ENCODE measurements around the gene PIWIL4.

Gene PIWIL4

GRCh38 chr11:94576306-94576705 is 9.1 kb downstream of the PIWIL4 start:
- no peak overlapping the region for H3K23ac ChIP-seq (ENCODE audit: low read length in 2 of 2)
- no peak overlapping the region for H3K4me3 ChIP-seq (ENCODE audit: insufficient read depth in 1 of 2, low read depth in 1 of 2, low read length in 2 of 2)

GRCh38 chr11:94577841-94578240 is 10.7 kb downstream of the PIWIL4 start:
- Histone ChIP-seq H2BK5ac (ENCODE audit: low read depth, low read length, poor library complexity, severe bottlenecking) (no peak overlapping the region), H2AK5ac (ENCODE audit: low read length, severe bottlenecking) (no peak overlapping the region), H3K4ac (ENCODE audit: low read depth in 1 of 2, low read length in 2 of 2) (no peak overlapping the region), H3K9me3 (ENCODE audit: control insufficient read depth, low read length) (no peaks in the 10 kb centered on the region), H3K79me1 (replicated peaks; ENCODE audit: low read length, poor library complexity, severe bottlenecking) (no peaks in the 10 kb centered on the region), H3K14ac (ENCODE audit: low read length in 2 of 2) (no peak overlapping the region), H3K18ac (ENCODE audit: low read depth in 1 of 2, low read length in 2 of 2) (no peak overlapping the region), H2BK15ac (ENCODE audit: low read depth, poor library complexity, severe bottlenecking) (no peak overlapping the region), H3K4me2 (ENCODE audit: low read length, poor library complexity, severe bottlenecking) (no peak overlapping the region), H3K4me3 (ENCODE audit: insufficient read depth in 1 of 2, low read depth in 1 of 2, low read length in 2 of 2) (no peak overlapping the region), H3K9ac (ENCODE audit: low read length) (no peak overlapping the region), H2BK12ac (ENCODE audit: low read length in 2 of 2) (no peak overlapping the region), H3K36me3 (ENCODE audit: control insufficient read depth in 1 of 2, insufficient read depth in 2 of 2, low read depth in 1 of 2, low read length in 2 of 2) (no peaks in the 10 kb centered on the region), H4K8ac (ENCODE audit: low read length) (no peak overlapping the region), H3K4me1 (ENCODE audit: control insufficient read depth, insufficient read depth, low read depth, low read length) (peaks cover 3% of the 10 kb centered on the region), H2BK120ac (ENCODE audit: low read depth, low read length) (no peak overlapping the region), H3K27ac (ENCODE audit: low read length, poor library complexity, severe bottlenecking) (no peak overlapping the region), H3K23ac (ENCODE audit: low read length in 2 of 2) (no peak overlapping the region), H2AFZ (ENCODE audit: low read depth, low read length) (no peak overlapping the region), H3K27me3 (ENCODE audit: control insufficient read depth in 1 of 2, insufficient read depth in 1 of 2, low read length in 2 of 2) (no peaks in the 10 kb centered on the region), H4K91ac (ENCODE audit: low read length) (no peak overlapping the region)
- WGBS: 69% methylated on average over 3 of the region's 3 CpGs
- DNase-seq: no peak

More at GRCh38 chr11:94576306-94576705, 9.1 kb downstream of the PIWIL4 start:
- 100% methylated on average over 5 of the region's 5 CpGs for WGBS
- no peak overlapping the region for H2BK5ac ChIP-seq (ENCODE audit: low read depth, low read length, poor library complexity, severe bottlenecking)
- H3K27ac ChIP-seq (ENCODE audit: low read length, poor library complexity, severe bottlenecking): no peak overlapping the region
- H2BK120ac ChIP-seq (ENCODE audit: low read depth, low read length): no peak overlapping the region
- H3K4me2 ChIP-seq (ENCODE audit: low read length, poor library complexity, severe bottlenecking): no peak overlapping the region
- no peaks in the 10 kb centered on the region for H3K9me3 ChIP-seq (ENCODE audit: control insufficient read depth, low read length)
- no peak overlapping the region for H3K4ac ChIP-seq (ENCODE audit: low read depth in 1 of 2, low read length in 2 of 2)
- H3K18ac ChIP-seq (ENCODE audit: low read depth in 1 of 2, low read length in 2 of 2): no peak overlapping the region
- no peaks in the 10 kb centered on the region for H3K79me1 ChIP-seq (replicated peaks; ENCODE audit: low read length, poor library complexity, severe bottlenecking)
- no peak overlapping the region for H2AFZ ChIP-seq (ENCODE audit: low read depth, low read length)
- no peak overlapping the region for H3K9ac ChIP-seq (ENCODE audit: low read length)
- H2BK12ac ChIP-seq (ENCODE audit: low read length in 2 of 2): no peak overlapping the region
- no peak for DNase-seq
- peaks cover 3% of the 10 kb centered on the region for H3K4me1 ChIP-seq (ENCODE audit: control insufficient read depth, insufficient read depth, low read depth, low read length)
- H2BK15ac ChIP-seq (ENCODE audit: low read depth, poor library complexity, severe bottlenecking): no peak overlapping the region
- no peak overlapping the region for H4K91ac ChIP-seq (ENCODE audit: low read length)
- no peaks in the 10 kb centered on the region for H3K36me3 ChIP-seq (ENCODE audit: control insufficient read depth in 1 of 2, insufficient read depth in 2 of 2, low read depth in 1 of 2, low read length in 2 of 2)
- no peaks in the 10 kb centered on the region for H3K27me3 ChIP-seq (ENCODE audit: control insufficient read depth in 1 of 2, insufficient read depth in 1 of 2, low read length in 2 of 2)
- no peak overlapping the region for H4K8ac ChIP-seq (ENCODE audit: low read length)
- H3K14ac ChIP-seq (ENCODE audit: low read length in 2 of 2): no peak overlapping the region
- no peak overlapping the region for H2AK5ac ChIP-seq (ENCODE audit: low read length, severe bottlenecking)

- Histone ChIP-seq H3K36me3 (ENCODE audit: control insufficient read depth in 1 of 2, insufficient read depth in 2 of 2, low read depth in 1 of 2, low read length in 2 of 2) (no peaks in the 10 kb centered on the region), H3K27ac (ENCODE audit: low read length, poor library complexity, severe bottlenecking) (no peak overlapping the region), H3K18ac (ENCODE audit: low read depth in 1 of 2, low read length in 2 of 2) (no peak overlapping the region), H2AFZ (ENCODE audit: low read depth, low read length) (no peak overlapping the region), H3K4me3 (ENCODE audit: insufficient read depth in 1 of 2, low read depth in 1 of 2, low read length in 2 of 2) (no peak overlapping the region), H2BK12ac (ENCODE audit: low read length in 2 of 2) (no peak overlapping the region), H2AK5ac (ENCODE audit: low read length, severe bottlenecking) (no peak overlapping the region), H3K27me3 (ENCODE audit: control insufficient read depth in 1 of 2, insufficient read depth in 1 of 2, low read length in 2 of 2) (no peaks in the 10 kb centered on the region), H3K4me1 (ENCODE audit: control insufficient read depth, insufficient read depth, low read depth, low read length) (no peaks in the 10 kb centered on the region), H2BK120ac (ENCODE audit: low read depth, low read length) (no peak overlapping the region), H3K4me2 (ENCODE audit: low read length, poor library complexity, severe bottlenecking) (no peak overlapping the region), H3K23ac (ENCODE audit: low read length in 2 of 2) (no peak overlapping the region), H3K14ac (ENCODE audit: low read length in 2 of 2) (no peak overlapping the region), H2BK5ac (ENCODE audit: low read depth, low read length, poor library complexity, severe bottlenecking) (no peak overlapping the region), H3K9me3 (ENCODE audit: control insufficient read depth, low read length) (no peaks in the 10 kb centered on the region), H3K4ac (ENCODE audit: low read depth in 1 of 2, low read length in 2 of 2) (no peak overlapping the region), H3K9ac (ENCODE audit: low read length) (no peak overlapping the region), H4K91ac (ENCODE audit: low read length) (no peak overlapping the region), H2BK15ac (ENCODE audit: low read depth, poor library complexity, severe bottlenecking) (no peak overlapping the region), H3K79me1 (replicated peaks; ENCODE audit: low read length, poor library complexity, severe bottlenecking) (no peaks in the 10 kb centered on the region), H4K8ac (ENCODE audit: low read length) (no peak overlapping the region)
- no CpG with 5 or more reads among the region's 1 CpG for WGBS
- no peak for DNase-seq
Observed at GRCh38 chr11:94581926-94582325, 14.8 kb downstream of the PIWIL4 start.

- no peak overlapping the region for H4K8ac ChIP-seq (ENCODE audit: low read length)
- no peak overlapping the region for H2AFZ ChIP-seq (ENCODE audit: low read depth, low read length)
- no peak overlapping the region for H2BK120ac ChIP-seq (ENCODE audit: low read depth, low read length)
- no peak overlapping the region for H2BK12ac ChIP-seq (ENCODE audit: low read length in 2 of 2)
- no peak overlapping the region for H4K91ac ChIP-seq (ENCODE audit: low read length)
- no peak overlapping the region for H3K4me2 ChIP-seq (ENCODE audit: low read length, poor library complexity, severe bottlenecking)
- DNase-seq: no peak
- no peak overlapping the region for H2BK15ac ChIP-seq (ENCODE audit: low read depth, poor library complexity, severe bottlenecking)
- no peak overlapping the region for H3K14ac ChIP-seq (ENCODE audit: low read length in 2 of 2)
- H2AK5ac ChIP-seq (ENCODE audit: low read length, severe bottlenecking): no peak overlapping the region
- H3K4ac ChIP-seq (ENCODE audit: low read depth in 1 of 2, low read length in 2 of 2): no peak overlapping the region
- H3K23ac ChIP-seq (ENCODE audit: low read length in 2 of 2): no peak overlapping the region
- H3K27ac ChIP-seq (ENCODE audit: low read length, poor library complexity, severe bottlenecking): no peak overlapping the region
- H3K4me1 ChIP-seq (ENCODE audit: control insufficient read depth, insufficient read depth, low read depth, low read length): no peaks in the 10 kb centered on the region
- H3K79me1 ChIP-seq (replicated peaks; ENCODE audit: low read length, poor library complexity, severe bottlenecking): no peaks in the 10 kb centered on the region
- 79% methylated on average over 3 of the region's 4 CpGs for whole genome bisulfite sequencing
- no peak overlapping the region for H3K4me3 ChIP-seq (ENCODE audit: insufficient read depth in 1 of 2, low read depth in 1 of 2, low read length in 2 of 2)
- H3K9ac ChIP-seq (ENCODE audit: low read length): no peak overlapping the region
- H3K9me3 ChIP-seq (ENCODE audit: control insufficient read depth, low read length): no peaks in the 10 kb centered on the region
- H3K36me3 ChIP-seq (ENCODE audit: control insufficient read depth in 1 of 2, insufficient read depth in 2 of 2, low read depth in 1 of 2, low read length in 2 of 2): no peaks in the 10 kb centered on the region
- no peaks in the 10 kb centered on the region for H3K27me3 ChIP-seq (ENCODE audit: control insufficient read depth in 1 of 2, insufficient read depth in 1 of 2, low read length in 2 of 2)
- H2BK5ac ChIP-seq (ENCODE audit: low read depth, low read length, poor library complexity, severe bottlenecking): no peak overlapping the region
- H3K18ac ChIP-seq (ENCODE audit: low read depth in 1 of 2, low read length in 2 of 2): no peak overlapping the region
Observed at GRCh38 chr11:94583213-94583865, 16.2 kb downstream of the PIWIL4 start.

Measured in mesenchymal stem cell (in vitro differentiated cells and primary cell).